Thyroid gland (tissue), 4 donors: ENCODE results near the gene GRIP2.

Experiments used
- POLR2A ChIP-seq, 2 donors: fragments of 450-650 bp; IDR thresholded peaks; one replicate each; pipeline ENCODE4 v1.6.1; 2017; ENCODE audit warnings: antibody characterized with exemption in 2 of 2, mild to moderate bottlenecking in 2 of 2, moderate library complexity in 1 of 2
- TF ChIP-seq, protein P1 (sequence below), 6 experiments: fragments of 200-600 bp in 3 of 6; fragments of 450-650 bp in 3 of 6; sonication (generic) in 3 of 6; IDR thresholded peaks; one replicate each; pipeline ENCODE4 v1.5.1; 2016 to 2019; ENCODE audit warnings: antibody characterized with exemption in 6 of 6, mild to moderate bottlenecking in 2 of 6, inconsistent platforms in 1 of 6, moderate library complexity in 1 of 6

DNA sequence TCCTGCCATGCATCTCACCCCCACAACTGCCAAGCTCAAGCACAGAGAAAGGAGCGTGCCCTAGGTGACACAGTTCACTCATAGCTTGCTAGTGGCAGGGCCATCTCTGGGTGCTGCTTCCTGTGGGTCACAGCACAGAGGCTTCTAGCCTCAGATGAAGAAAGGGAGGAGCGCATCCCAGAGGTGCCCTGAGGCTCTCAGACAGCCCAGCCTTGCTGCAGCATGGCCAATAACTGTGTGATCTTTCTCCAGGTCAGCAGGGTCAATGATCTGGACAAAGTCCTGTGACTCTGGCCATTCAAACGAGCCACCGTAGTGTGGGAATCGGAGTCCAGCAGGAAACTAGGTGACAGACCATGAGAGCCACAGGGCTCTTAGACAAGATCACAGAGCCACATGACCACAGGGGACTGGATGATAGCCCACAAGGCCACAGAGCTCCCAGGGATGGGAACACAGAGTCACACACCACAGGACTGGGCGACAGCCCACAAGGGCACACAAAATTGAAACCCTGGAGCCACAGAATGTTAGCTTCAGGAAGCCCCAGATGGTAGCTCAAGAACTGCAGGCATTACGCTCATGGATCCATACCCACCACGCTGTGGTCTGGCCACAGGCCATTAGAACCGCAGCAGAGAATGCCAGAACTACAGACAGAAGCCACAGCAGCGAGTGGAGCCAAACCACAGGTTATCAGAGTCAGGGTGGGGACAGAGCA, 25.9 kb upstream of the GRIP2 start:
- TF ChIP-seq, protein P1, sequence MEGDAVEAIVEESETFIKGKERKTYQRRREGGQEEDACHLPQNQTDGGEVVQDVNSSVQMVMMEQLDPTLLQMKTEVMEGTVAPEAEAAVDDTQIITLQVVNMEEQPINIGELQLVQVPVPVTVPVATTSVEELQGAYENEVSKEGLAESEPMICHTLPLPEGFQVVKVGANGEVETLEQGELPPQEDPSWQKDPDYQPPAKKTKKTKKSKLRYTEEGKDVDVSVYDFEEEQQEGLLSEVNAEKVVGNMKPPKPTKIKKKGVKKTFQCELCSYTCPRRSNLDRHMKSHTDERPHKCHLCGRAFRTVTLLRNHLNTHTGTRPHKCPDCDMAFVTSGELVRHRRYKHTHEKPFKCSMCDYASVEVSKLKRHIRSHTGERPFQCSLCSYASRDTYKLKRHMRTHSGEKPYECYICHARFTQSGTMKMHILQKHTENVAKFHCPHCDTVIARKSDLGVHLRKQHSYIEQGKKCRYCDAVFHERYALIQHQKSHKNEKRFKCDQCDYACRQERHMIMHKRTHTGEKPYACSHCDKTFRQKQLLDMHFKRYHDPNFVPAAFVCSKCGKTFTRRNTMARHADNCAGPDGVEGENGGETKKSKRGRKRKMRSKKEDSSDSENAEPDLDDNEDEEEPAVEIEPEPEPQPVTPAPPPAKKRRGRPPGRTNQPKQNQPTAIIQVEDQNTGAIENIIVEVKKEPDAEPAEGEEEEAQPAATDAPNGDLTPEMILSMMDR (IDR thresholded peaks at IDR 0.05) = no peak
- TF ChIP-seq POLR2A (IDR thresholded peaks at IDR 0.05) = no peak
